T-helper 2 cell treated with Interferon-gamma antibody and Interleukin-4, amounts not matched to agents 100 ng/mL and 5 ng/mL, for 36 hours (primary cell): ENCODE data around the gene BTF3. TPM values are rescaled to one million over a fixed set of nuclear protein-coding genes. Genes with fewer than 3 reads are reported as not detected.
"Not testable (repeated sequence)": the region's sequence is repeated elsewhere in the genome, so short reads cannot be mapped to it uniquely, and the experiment has no call there.

Source experiments
- intact Hi-C: fragments of 100-400 bp; cut with micrococcal nuclease; formaldehyde crosslinking; loops from one replicate; pipeline ENCODE4 v1.15.1; 2023
- total RNA-seq: library from RNA; stranded (reverse); gene quantifications from 2 replicates; pipeline ENCODE4 v1.2.3, GENCODE V29; 2022

BTF3 gene
- total RNA-seq, 1 donor from 2014 or later, result 755 TPM

DNA sequence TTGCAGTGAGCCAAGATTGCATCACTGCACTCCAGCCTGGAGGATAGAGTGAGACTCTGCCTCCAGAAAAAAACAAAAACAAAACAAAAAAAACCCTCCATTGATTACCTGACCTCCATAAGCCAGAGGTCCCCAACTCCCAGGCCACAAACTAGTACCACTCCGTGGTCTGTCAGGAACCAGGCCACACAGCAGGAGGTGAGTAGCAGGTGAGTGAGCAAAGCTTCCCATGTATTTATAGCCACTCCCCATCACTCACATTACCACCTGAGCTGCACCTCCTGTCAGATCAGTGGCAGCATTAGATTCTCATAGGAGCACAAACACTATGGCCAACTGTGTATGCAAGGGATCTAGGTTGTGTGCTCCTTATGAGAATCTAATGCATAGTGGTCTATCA is 13.7 kb upstream of the BTF3 start:
- intact Hi-C loops, result no loop called here

DNA sequence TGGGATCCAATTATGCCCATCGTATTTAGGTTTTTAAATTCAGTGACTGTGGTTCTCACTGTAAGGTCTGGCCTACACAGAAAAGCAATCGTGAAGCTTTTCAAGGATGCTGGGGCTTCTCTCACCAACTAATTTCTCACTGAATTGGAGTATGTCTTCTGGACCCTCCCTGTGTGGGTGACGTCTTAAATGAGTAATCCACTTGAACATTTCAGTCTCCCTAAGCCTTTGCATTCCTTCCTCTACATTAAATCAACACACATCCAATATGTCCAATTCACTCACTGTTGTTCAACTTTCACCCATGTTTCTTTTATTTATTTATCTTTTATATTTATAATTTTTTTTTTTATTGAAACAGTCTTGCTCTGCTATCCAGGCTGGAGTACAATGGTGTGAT is 12.5 kb upstream of the BTF3 start:
- intact Hi-C loops, result no loop called here

DNA sequence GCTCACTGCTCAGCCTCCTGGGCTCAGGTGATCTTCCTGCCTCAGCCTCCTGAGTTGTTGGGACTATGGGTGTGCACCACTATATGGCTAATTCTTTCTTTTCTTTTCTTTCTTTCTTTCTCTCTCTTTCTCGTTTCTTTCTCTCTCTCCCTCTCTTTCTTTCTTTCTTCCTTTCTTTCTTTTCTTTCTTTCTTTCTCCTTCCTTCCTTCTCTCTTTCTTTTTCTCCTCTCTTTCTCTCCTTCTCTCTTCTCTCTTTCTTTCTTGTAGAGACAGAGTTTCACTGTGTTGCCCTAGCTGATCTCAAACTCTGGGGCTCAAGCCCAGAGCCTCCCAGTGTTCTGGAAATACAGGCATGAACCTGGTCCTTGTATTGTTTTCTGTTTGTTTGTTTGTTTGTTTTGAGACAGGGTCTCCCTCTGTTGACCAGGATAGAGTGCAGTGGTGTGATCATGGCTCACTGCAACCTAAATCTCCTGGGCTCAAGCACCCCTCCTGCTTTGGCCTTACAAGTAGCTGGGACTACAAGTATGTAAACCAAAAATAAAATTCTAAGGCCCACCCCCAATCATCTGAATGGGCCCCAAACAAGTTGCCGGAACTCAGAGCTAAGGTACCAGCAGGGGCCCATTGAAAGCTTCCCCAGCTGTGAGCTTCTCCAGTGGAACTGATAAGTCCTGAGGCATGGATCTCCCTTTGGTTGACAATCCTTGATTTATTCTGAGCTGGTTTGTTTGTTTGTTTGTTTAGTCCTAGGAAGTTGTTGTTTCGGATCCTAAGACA is 11.9 kb upstream of the BTF3 start:
- intact Hi-C loops, result no loop called here

DNA sequence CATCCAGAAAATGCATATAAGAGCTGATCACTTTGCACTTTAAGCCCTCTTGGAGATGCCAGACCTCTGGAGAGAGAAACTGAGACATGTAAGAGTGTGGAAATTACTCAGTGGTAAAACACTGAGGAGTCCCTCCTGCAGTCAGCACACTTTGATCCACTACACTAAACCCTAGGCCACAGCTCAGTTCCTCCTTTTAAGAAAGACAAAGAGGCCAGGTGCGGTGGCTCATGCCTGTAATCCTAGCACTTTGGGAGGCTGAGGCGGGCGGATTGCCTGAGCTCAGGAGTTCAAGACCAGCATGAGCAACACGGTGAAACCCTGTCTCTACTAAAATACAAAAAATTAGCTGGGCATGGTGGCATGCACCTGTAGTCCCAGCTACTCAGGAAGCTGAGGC is 11.0 kb upstream of the BTF3 start:
- intact Hi-C loops, result not testable (repeated sequence)

DNA sequence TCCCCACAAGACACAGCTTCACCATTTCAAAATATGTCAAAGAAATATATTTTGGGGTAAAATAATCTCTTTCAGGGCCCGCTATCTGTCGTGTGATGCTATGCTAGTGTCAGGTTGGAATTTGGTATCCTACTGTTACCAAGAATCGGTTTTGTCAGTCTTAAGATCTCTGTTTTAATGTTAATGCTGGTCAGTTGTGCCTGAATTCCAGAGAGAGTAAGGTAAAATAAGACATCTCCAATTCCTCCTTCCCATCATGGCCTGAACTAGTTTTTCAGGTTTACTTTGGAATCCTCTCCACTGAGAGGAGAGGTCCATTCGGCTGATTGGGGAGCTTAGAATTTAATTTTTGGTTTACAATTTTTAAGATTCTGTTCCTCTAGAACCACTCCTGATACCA is 10.4 kb upstream of the BTF3 start:
- intact Hi-C loops, result no loop called here

DNA sequence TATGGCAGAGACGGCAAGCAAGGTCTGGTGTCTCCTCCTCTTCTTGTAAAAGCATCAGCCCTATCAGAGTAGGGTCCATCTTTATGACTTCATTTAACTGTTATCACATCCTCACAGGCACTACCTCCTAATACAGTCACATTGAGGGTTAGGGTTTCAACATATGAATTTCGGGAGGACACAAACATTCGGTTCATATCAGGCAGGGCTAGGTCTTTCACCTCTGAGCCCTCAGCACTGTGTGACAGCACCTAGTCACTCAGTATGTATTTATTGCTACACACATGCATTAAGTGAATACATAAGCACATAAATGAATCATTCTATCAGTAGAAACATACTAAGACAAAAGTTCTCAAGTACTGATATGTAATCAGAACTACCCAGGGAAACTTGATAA is 9.4 kb upstream of the BTF3 start:
- intact Hi-C loops, result no loop called here

DNA sequence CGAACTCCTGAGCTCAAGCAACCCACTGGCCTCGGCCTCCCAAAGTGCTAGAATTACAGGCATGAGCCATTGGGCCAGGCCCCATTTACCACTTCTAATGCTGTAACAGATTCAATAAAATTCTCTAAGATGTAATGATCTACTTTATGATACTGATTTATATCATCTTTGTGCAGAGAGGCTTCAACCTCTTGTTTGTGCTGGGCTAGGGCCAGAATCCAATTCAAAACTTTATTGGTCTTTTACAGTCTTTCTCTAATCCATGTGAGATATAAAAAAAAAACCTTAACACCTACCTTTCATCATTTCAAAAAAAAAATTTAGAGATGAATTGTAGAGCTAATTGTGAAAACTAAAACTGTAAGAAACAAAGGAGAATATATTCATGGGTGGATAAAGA is 8.2 kb upstream of the BTF3 start:
- intact Hi-C loops, result no loop called here

DNA sequence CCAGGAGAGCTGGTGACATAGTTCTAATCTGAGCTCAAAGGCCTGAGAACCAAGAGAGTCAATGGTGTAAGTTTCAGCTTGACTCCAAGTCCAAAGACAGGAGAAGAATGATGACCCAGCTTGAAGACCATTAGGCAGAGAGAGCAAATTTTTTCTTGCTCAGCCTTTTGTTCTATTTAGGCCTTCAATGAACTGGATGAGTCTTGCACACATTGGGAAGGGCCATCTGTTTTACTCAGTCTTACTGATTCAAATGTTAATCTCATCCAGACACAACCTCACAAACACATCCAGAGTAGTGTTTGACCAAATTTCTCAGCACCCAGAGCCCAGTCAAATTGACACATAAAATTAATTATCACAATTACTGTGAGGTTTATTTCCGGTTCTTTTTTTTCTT is 7.1 kb upstream of the BTF3 start:
- intact Hi-C loops, result no loop called here

DNA sequence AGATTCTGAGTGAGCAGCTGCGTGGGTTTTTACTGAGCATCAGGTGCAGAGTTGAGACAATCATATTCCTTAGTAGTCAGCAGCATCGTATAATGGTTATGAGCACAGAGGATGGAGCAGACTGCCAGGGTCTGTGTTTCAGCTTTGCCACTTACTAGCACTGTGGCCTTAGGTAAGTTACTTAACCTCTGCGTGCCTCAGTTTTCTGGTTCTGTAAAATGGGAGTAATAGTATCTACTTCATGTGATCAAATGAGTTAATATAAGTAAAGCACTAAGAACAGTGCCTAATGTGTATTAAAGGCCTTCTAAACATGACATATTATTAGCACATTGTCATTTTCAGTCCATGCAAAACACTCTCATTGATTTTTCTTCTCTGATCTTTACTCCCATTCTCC is 4.8 kb upstream of the BTF3 start:
- intact Hi-C loops, result no loop called here

DNA sequence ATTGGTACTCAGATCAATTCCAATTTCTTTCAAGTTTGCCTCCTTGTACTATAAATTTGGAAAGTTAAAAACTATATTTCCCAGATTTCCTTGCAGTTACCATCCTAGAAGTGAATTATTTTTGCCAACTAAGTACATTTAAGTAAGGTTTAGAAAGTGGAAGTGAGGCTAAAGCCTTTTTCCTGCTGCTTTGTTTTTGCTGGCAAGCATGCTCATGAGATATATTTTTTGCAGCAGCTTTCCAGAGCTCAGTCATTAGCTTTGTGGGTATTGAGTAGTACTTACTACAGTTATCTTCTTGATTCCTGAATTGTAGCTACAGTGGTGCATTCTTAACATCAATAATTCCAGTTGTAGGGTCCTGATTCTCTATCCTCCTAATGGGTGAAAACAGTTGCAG is 3.5 kb upstream of the BTF3 start:
- intact Hi-C loops, result loop anchor here (5.0 kb wide), 3 partner anchors 43 to 1273 kb away; partner anchors contain the start of genes FCHO2, GFM2 and NSA2

DNA sequence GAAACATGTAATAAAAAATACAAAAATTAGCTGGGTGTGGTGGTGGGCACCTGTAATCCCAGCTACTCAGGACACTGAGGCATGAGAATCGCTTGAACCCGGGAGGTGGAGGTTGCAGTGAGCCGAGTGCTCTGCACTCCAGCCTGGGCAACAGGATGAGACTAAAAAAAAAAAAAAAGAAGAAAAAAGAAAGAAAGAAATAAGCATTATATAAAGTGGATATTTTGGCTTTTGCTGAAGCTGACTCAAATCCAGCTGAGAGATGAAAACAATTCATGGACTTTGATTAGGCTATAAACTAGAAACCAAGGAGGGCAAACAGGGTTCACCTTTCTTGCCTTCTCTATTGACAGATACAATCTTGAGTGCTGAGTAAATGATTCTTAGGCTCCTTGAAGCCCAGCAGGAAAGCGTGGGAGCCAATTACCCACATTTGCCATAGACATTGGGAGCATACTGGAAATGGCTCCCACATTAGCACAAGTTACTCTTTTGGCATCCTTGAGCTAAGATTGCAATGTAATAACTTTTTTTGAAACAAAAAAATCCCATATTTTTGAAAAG is 2.4 kb upstream of the BTF3 start:
- intact Hi-C loops, result loop anchor here (5.0 kb wide), 3 partner anchors 41 to 1271 kb away; partner anchors contain the start of genes FCHO2, GFM2 and NSA2

DNA sequence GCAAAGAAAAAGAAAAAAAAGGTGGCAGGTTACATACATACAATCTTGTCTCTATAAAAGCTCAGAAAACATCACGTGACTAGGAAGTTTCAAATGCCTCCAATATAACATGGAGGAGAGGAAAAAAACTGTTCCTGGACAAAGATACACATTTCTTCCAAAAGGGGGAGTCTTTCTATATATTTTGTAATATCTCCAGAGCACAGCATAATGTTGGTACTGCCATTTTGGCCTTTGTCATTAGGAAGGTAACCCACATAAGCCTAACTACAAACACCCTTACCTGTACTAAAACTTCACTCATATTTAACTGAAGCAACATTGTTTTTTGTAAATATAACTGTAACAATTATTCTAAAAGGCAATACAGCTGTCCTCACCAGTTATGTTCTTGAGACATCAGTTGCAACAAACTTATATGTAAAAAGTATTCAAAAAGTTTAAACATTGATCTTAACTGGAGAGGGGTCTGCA is 1.2 kb upstream of the BTF3 start:
- intact Hi-C loops, result loop anchor here (1.0 to 5.0 kb wide), 4 partner anchors 40 to 1270 kb away; partner anchors contain the start of genes FCHO2, GFM2 and NSA2

DNA sequence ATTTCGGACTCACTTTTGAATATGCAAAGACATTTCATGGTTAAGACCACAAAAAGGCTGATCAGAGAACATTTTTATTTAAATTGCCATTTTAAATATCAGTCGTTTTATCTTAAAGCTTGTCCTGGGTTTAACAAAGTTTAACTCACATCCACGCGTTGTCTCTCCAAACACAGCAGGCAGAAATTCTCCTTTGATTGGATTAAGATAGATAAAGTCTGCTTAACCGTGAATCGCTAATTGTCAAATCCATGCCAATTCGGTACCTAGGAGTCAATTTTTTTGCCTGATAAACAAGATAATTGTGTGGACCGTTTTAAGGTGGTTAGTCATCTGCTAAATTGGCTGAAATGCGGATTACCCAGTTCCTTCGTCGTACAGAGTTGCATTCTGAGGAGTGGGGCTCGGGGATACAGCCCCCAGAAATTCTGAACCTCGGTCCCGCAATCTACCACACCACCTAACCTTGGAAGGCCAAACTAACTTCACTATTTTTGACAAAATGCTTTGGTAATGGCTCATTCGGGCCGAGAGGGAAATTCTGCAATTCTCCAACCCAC is 665 bp upstream of the BTF3 start:
- intact Hi-C loops, result loop anchor here (1.0 to 5.0 kb wide), 7 partner anchors 21 to 1270 kb away; partner anchors contain the start of genes ANKRA2, FCHO2, GFM2 and NSA2

DNA sequence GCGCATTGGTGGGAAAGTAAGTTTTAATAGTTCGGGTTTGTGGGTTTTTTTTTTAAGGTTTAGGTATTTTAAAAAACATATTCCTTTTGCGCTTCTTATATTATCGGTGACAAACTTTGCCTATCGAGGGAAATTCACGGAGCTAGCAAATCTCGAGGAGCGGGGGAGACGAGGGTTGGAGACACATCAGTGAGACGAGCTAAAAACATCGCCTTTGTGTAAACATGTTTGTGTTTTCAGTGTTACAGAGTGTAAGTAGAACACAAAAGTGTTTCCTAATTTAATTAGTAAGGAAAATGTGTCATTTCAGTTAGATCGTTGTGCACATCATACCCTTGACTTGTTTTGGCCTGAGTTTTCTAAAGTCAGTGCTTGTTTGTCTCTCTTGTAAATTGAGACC is 945 bp downstream of the BTF3 start:
- intact Hi-C loops, result loop anchor here (2.0 to 5.0 kb wide), 5 partner anchors 20 to 1268 kb away; partner anchors contain the start of genes FCHO2, GFM2, NSA2 and TNPO1

DNA sequence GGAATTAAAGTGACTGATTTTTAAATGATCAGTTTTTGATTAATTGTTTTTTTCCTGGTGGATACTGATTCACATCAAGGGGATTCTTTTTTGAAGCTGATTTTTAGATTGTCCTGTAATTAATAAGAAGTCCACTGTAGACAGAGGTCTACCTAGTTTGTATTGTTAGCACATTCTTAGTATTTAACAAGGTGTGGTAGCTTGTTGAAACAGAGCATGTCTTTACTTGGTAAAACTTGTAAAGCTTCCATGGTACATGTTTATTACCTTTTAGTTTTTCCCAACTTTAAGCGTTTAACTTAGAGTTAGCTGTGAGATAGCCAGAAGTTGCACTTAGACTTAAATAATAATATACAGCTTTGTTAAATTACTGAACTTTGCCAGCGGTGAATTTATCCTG is 1.5 kb downstream of the BTF3 start:
- intact Hi-C loops, result loop anchor here (2.0 to 5.0 kb wide), 5 partner anchors 19 to 1268 kb away; partner anchors contain the start of genes FCHO2, GFM2, NSA2 and TNPO1

DNA sequence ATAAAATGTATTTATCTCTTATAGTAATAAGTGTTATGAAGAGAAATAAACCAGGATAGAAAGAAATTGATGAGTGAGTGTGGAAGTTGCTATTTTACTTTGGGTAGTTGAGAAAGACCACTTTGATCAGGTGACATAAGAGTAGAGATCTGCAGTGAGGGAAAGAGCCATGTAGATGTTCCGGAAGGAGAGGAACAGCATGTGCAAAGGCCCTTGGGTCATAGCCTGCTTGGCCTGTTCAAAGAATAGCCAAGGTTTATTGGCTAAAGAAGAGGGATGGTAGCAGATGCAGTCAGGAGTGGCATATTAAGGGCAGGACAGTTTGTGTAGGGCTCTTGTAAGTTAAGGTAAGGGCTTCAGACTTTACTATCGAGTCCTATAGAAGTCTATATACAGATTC is 3.2 kb downstream of the BTF3 start:
- intact Hi-C loops, result no loop called here

DNA sequence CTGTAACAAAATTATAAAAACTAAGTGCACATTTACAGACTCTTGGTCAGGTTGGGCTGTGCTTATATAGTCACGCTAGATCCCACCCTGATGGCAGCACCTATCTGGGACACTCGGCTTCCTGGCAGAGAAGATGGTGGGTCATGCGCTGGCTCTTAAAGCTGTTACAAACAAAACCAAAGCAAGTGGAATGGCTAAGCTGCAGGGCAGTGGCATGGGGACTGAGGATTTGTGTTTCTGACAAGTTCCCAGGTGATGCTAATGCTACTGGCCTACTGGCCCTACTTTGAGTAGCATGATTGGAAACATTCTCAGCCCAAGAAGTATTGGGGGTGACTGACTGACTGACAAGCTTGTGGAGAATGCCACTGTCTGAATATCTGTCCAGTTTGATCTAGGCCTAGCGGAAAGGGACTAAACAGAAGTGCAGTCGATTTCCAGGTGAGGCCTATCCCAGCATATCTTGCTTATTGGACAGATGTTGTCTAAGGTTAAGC is 8.3 kb downstream of the BTF3 start:
- intact Hi-C loops, result no loop called here

DNA sequence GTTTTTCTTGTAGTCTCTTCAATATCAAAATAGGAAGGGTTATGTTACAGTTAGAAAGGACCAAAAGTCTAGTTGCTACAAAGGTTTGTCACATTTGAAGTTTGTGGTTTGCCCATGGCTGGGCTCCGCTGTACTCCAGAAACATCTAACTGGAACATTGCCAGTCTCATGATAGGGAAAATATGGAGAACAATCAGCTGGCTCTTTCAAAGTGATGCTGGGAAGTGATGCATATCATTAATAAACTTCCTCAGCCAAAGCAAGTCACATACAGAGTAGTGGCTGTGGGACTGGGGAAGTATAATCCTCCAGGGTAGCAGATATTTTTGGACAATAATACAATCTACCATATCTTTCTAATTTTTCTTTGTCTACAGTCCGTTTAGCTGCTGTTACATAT is 8.8 kb downstream of the BTF3 start:
- intact Hi-C loops, result no loop called here

DNA sequence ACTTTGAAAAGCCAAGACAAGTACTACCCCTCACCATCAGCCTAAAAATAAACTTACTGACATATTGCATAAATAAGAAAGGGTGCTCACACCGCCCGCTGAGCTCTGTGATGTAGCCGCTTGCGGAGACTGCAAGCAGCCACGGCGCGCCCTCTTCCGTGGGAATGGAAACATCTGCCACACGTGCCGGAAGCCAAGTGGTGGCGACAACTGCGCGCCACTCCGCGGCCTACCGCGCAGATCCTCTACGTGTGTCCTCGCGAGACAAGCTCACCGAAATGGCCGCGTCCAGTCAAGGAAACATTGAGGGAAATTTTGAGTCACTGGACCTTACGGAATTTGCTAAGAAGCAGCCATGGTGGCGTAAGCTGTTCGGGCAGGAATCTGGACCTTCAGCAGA is 10.3 kb downstream of the BTF3 start:
- intact Hi-C loops, result not testable (repeated sequence)

DNA sequence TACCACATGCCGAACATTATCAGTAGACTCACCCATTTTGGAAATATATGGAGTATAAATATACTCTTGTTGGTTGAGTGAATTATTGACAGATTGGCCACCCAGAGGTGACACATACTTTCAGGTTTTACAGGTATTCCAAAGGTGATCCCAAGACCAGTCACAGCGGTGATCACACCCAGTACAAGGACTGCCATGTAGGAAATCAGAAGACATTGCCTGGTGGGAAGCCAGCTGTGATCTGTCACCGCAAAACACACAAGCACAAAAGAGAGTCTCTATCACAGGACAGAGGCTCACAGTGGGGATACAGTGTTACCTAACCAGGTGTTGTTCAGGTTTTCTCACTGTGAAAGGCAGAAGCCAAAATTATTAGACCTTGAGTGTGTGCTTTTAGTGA is 15.8 kb downstream of the BTF3 start:
- intact Hi-C loops, result no loop called here

DNA sequence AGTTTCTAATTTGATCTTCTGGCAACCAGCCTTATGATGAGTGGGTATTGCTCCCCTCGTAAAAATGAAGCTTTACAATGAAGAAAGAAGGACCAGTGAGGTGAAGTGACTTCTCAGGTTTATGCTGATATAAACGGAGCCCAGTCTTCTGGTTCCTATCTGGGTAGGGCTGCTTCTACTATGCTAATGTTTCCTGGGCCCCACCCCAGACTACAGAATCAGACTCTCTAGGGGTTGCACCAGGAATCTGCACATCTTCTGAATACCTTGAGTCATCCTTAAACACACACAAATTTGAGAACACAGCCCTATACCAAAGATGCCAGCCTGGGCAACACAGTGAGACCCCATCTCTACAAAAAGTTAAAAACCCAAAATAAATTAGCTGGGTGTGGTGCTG is 16.2 kb downstream of the BTF3 start:
- intact Hi-C loops, result no loop called here

DNA sequence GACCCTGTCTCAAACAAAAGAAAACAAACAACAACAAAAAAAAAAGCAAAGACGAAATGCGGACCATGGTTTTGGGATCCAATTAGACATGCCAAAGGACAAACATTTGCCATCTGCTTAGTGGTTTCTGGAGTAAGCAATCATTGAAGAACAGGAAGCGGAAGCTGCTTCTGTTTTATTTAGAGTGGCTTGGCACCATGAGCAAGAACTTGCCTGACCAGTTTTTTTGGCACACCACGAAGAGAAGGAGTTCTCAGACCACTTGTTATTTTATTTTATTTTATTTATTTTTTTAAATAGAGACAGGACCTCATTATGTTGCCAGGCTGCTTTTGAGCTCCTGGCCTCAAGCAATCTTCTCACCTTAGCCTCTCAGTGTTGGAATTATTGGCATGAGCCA is 17.0 kb downstream of the BTF3 start:
- intact Hi-C loops, result no loop called here
